Measurements from ENCODE around the gene LLCFC1.

GRCh38 chr7:142908290-142908689, 31.0 kb upstream of the LLCFC1 start:
- TF ChIP-seq, protein P1, sequence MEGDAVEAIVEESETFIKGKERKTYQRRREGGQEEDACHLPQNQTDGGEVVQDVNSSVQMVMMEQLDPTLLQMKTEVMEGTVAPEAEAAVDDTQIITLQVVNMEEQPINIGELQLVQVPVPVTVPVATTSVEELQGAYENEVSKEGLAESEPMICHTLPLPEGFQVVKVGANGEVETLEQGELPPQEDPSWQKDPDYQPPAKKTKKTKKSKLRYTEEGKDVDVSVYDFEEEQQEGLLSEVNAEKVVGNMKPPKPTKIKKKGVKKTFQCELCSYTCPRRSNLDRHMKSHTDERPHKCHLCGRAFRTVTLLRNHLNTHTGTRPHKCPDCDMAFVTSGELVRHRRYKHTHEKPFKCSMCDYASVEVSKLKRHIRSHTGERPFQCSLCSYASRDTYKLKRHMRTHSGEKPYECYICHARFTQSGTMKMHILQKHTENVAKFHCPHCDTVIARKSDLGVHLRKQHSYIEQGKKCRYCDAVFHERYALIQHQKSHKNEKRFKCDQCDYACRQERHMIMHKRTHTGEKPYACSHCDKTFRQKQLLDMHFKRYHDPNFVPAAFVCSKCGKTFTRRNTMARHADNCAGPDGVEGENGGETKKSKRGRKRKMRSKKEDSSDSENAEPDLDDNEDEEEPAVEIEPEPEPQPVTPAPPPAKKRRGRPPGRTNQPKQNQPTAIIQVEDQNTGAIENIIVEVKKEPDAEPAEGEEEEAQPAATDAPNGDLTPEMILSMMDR (conservative IDR thresholded peaks at IDR 0.05; ENCODE audit: low read depth, low read length), result no peak
- no peak for TF ChIP-seq EZH2 (IDR thresholded peaks at IDR 0.05; ENCODE audit: borderline replicate concordance, low read depth, low read length, poor library complexity, severe bottlenecking)
